Measurements from ENCODE around the gene RREB1.
"Not testable (repeated sequence)": the region's sequence is repeated elsewhere in the genome, so short reads cannot be mapped to it uniquely, and the experiment has no call there.

The RREB1 gene

DNA sequence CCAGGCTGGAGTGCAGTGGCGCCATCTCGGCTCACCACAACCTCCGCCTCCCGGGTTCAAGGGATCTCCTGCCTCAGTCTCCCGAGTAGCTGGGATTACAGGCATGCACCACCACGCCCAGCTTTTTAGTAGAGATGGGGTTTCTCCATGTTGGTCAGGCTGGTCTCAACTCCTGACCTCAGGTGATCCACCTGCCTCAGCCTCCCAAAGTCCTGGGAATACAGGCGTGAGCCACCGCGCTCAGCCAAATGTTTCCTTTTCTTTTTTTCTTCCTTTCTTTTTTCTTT is 155.7 kb downstream of the RREB1 start:
- DNase-seq (ENCODE audit: low spot score): not testable (repeated sequence)

DNA sequence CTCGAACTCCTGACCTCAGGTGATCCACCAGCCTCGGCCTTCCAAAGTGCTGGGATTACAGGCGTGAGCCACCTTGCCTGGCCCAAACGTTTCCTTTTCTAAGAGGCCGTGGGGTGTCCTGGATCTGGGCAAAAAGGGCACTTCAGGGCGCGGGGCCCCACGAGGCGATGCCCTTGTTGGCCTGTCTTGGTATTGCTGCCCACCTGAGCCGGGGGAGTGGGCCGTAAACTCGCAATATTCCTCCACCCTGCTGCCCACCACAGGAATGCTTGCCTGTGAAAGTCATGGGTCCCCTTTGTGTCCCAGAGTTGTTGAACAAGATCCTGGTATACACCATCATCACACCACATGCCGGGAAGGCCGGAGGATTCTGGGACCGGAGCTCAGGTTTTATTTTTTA is 156.3 kb downstream of the RREB1 start:
- no peak for DNase-seq (ENCODE audit: low spot score)

DNA sequence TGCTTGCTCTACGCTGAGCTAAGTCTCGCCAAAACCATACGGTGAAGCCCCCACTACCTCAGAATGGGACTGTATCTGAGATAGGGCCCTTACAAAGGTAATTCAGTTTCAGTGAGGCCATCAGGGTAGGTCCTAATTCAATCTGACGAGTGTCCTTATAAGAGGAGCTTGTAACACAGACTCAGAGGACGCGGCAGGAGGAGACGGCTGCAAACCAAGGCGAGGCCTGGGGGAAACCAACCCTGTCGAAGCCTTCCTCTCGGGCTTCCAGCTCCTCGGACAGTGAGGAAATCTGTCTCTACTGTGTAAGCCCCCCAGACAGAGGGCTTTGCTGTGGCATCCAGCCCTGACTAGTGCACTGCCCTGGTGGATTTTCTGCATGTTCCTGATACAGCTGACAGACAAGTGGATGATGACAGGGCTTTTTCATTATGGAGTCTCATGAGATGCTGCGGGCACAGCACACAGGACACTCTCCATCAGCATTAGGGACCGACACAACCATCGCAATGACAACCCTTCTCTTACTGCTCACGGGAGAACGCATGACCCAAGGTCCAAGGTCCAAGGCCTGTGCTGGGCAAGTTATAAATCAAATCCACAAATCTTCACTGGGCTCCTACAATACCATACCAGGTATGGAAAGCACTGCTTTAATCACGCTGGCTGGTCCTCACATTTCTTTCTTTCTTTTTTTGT is 157.1 kb downstream of the RREB1 start:
- DNase-seq (ENCODE audit: low spot score): no peak

DNA sequence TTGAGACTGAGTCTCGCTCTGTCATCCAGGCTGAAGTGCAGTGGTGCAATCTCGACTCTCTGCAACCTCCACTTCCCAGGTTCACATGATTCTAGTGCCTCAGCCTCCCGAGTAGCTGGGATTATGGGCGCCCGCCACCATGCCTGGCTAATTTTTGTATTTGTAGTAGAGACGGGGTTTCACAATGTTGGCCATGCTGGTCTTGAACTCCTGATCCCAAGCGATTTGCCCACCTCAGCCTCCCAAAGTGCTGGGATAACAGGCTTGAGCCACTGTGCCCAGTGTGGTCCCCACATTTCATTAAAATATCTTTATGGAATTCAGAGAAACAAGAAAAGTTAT is 157.6 kb downstream of the RREB1 start:
- DNase-seq (ENCODE audit: low spot score): not testable (repeated sequence)

DNA sequence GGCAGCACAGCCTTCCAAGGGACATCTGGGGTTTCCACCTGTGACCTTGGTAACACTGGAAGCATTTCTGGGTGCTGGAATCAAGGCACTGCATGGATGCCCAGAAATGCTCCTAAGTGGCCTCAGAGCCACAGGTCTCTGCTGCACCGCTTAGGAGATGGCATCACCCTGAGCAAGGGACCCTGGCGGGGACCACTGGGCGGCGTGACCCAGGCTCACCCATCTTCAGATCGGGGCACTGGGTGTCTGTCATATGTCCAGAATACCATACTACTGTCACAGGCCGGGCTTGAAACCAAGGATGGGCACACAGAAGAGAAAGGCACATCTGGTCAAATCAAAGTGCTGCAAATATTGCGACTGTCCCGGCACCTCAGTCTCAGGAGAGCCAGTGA is 159.3 kb downstream of the RREB1 start:
- DNase-seq (ENCODE audit: low spot score): no peak

DNA sequence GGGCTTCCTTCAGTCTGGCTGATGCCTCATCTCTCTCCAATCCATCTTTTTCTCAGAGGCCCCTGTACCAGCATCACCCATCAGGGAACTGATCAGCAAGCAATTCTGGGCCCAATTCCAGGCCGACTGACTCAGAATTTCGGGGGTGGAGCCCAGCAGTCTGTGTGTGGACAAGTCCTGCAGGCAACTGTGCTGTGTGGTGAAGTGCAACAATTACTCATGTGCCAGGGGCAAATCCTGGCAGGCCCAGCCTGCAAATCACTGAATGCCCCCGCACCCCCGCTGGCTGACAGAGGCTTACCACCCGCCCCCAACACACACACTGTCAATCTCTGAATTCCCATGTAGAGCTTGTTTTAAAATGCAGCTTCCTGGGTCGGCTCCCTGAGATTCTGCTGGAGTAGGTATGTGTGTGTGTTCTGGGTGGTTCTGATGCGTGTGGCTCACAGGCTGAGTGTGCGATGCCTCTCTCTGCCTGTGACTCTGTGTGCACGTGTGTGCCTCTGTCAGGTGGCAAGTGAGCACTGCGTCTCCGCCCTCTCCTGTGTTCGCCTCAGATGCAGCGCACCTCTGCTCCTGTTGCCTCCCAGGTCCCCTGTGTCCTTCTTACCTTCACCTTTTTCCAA is 159.8 kb downstream of the RREB1 start:
- DNase-seq (ENCODE audit: low spot score): peak; percentile 96

DNA sequence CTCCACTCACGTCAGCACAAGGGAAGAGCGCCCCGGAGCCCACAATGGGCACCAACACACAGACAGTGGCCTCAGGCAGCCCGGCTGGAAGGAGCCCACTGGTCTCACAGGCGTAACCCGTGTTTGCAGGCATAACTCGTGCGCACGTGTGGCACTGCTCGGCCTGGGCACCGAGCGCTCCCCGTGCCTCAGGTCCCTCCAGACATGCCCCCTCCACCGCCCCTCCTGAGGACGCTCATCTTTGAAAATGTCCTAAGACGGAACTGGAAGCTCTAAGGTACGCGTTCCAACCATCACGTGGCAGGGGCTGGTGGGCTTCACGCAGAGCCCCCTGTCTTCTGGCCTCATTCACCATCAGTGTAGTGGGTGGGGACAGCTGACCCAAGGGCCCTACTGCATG is 160.6 kb downstream of the RREB1 start:
- no peak for DNase-seq (ENCODE audit: low spot score)

DNA sequence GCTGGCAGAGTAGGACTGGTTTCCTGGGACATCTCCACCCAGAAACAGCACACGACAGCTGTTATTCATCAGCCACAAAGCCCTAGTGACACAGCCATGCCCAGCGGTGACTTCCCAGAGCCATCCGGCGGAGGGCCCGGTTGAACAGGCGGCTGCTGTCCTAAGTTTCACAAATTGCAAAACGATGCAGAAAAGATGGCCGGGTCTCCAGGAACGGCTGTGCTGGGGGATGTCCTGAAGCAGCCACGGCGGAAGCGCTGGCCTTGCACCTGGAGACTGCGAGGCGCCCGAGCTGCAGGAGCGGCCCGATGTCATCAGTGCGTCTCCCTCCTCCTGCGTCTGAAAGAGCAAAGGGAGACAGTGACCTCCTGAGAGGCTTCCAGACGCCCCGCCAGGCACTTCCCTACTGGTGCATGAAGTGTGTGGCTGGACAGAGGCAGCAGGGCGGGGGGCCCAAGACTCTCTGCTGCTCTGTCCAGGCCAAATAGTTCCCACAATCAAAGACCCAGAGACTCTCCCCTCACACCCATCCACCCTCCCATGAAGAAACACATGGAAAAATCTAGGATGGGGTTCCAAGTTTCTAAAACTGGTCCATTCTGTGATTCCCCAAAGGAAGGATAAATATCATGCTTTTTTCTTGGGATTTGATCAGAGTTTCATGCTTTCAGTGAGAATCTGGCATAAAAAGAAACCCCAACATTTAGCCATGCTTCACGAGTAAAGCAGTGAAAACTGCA is 161.2 kb downstream of the RREB1 start:
- DNase-seq (ENCODE audit: low spot score): no peak

DNA sequence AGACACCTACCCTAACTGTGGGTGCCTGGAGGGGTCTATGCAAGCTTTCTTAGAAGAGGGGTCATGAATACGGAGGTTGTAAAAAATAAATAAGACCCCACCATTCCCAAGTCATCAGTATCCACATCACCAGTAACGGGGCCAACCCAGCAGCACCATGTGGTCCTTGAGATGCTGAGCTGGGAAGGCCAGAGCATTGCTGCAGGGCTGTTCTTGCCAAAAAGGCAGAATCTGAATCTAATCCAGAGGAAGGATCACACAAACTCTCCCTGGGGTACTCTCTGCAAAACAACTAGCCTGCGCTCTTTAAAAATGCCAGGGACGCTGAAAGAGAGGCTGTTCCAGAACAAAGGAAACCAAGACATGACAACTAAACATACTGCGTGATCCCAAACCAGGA is 162.1 kb downstream of the RREB1 start:
- DNase-seq (ENCODE audit: low spot score): no peak

DNA sequence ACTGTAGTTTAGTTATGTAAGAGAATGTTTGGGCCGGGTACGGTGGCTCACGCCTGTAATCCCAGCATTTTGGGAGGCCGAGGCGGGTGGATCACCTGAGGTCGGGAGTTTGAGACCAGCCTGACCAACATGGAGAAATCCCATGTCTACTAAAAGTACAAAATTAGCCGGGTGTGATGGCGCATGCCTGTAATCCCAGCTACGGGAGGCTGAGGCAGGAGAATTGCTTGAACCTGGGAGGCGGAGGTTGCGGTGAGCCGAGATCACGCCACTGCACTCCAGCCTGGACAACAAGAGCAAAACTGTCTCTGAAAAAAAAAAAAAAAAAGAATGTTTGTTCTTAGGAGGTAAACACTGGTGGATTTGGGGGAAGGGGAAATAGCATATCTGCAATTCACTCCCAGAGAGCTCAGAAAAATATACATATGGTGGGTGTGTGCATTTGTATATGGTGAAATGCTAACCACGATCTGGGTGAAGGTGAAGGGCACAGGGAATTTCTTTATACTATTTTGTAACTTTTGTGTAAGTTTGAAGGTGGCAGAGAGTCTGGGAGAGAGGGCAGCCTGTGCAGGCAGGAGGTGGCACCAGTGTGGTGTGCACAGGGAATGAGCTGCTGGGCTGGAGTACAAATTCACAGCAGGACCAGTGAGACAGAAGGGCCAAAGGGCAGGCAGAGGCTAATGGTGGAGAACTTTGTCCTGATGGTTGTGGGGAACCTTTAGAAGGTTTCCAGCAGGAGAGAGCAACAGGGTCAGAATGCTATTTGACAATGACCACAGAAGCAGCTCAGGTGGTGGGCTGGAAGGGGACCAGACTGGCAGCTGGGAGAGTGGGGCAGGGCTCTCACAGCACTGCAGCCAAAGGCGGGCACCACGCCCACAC is 162.8 kb downstream of the RREB1 start:
- no peak for DNase-seq (ENCODE audit: low spot score)

DNA sequence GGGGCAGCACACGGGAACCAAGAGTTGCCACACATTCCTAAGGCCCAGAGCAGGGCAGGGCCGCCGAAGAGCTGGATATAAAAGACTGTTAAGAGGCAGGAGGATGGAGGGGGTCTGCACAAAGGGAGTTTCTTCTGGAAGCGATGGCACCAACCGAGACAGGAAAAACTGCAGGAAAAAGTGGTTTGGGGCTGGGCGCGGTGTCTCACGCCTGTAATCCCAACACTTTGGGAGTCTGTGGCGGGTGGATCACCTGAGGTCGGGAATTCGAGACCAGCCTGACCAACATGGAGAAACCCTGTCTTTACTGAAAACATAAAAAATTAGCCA is 163.4 kb downstream of the RREB1 start:
- no peak for DNase-seq (ENCODE audit: low spot score)

DNA sequence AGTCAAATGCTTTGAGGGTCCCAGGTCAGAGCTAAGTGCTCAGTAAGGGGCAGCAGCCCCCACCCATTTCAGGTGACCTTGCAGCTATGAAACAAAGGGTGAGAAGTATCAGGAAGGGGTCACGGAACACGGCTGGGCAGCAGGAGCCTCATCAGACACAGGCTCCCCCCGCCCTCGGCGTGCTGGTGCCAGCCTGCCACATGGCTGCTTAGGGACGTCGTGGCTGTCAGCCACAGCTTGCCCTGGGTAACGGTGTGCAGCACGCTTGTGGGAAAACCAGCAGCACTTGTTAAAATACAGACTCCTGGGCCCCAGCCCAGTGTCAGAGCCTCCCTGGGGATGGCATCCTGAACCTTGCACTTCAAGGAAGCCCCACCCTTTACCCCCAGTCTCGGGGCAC is 165.9 kb downstream of the RREB1 start:
- no peak for DNase-seq (ENCODE audit: low spot score)

DNA sequence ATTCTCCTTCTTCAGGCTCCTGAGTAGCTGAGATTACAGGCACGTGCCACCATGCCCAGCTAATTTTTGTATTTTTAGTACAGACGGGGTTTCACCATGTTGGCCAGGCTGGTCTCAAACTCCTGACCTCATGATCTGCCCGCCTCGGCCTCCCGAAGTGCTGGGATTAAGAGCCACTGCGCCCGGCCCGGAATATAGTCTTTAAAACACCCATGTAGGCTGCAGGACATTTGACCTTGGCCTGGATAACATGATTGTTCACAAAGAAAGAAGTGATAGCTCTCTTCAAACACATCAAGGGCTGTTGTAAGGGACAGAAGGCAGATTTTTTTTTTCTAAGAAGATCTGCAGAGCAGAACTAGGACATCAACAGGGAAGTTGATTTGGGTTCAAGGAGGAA is 166.8 kb downstream of the RREB1 start:
- not testable (repeated sequence) for DNase-seq (ENCODE audit: low spot score)

DNA sequence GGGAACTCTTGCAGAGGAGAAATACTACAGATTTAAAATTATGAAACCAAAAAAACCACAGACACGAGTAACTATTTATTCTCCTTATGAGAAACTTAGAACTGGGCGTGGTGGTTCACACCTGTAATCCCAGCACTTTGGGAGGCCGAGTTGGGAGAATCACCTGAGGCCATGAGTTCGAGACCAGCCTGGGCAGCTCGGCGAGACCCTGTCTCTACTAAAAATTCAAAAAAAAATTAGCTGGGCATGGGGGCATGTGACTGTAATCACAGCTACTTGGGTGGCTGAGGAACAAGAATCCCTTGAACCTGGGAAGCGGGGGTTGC is 168.4 kb downstream of the RREB1 start:
- DNase-seq (ENCODE audit: low spot score): no peak

DNA sequence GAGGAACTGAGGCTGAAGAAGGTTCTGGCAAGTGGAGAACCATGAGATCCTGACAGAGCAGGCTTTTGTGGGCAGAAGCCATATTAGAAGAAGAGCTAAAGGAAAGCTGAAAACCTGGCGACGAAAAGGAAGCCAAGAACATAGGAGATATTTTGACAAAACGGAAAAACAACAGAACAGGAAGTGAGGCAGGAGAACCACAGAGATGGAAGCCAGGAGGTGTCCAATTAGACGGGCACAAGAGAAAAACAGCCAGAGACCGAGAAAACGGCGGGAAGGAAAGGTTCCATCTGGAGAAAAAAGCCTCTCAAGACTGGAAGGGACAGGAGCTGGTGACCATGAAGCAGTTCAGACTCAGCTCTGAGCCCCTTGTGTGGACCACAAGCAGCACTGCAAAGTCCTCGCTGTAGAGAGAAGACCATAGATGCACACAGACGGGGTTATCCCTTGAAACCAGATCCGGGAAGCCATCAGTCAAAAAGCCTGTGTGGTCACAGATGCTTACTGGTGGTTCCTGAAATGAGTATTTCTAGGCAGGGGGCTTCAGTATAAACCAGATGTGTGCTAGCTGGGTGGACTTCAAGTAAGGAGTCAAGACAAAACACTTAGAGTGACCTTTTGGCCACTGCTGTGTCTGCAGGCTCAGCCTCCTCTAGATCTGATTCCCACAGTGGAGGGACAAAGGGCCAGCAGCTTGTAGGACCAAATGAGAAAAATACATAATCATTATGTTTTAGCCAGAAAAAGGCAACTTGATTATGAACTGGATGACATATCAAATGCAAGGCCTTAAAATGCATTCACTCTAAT is 174.5 kb downstream of the RREB1 start:
- no peak for DNase-seq (ENCODE audit: low spot score)

DNA sequence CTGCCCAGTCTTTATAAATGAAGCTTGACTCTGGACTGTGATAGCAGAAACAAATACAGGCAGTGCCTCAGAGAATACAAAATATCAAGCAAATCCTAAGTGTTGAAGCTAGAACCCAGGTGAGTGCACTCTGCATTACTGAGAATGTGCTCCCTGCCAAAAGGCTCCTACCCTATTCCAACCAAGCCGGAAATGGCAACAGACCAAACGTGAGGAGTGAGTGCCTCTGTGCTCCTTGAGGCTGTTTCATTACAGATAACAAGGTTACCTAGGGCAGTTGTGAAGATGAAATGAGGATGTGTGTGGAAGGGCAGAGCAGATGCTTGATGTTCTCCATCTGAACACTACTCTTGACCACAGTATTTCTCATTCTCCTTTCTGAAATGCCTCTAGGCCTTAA is 175.9 kb downstream of the RREB1 start:
- DNase-seq (ENCODE audit: low spot score): no peak

DNA sequence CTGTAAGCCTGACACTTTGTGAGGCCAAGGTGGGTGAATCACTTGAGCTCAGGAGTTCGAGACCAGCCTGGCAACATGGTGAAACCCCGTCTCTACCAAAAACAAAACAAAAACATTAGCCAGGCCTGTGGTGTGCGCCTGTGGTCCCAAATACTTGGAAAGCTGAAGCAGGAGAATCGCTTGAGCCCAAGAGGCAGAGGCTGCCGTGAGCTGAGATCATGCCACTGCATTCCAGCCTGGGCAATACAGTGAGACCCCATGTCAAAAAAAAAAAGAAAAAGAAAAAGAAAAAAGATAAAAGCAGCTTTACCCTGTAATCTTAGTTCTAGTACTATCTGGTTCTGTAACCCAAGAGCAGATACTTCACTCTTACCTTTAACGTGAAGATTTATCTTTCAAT is 177.7 kb downstream of the RREB1 start:
- no peak for DNase-seq (ENCODE audit: low spot score)

DNA sequence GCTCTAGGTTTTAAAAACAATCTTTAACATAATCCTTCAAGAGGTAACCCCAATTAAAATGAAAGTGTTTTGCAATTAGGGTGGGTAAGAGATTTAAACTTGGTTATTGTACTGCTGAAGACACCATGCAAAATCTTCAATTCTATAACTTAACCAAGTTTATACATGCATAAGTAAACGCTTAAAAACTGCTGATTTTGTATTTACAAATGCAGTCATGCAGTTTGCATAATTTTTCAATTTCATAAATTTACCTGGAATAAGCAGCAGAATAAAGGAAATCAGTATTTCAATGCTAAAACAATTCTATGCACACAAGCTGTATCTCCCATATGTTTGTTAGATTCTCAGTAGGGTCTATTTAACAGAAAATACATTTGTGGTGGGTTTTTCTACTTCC is 182.3 kb downstream of the RREB1 start:
- no peak for DNase-seq (ENCODE audit: low spot score)

DNA sequence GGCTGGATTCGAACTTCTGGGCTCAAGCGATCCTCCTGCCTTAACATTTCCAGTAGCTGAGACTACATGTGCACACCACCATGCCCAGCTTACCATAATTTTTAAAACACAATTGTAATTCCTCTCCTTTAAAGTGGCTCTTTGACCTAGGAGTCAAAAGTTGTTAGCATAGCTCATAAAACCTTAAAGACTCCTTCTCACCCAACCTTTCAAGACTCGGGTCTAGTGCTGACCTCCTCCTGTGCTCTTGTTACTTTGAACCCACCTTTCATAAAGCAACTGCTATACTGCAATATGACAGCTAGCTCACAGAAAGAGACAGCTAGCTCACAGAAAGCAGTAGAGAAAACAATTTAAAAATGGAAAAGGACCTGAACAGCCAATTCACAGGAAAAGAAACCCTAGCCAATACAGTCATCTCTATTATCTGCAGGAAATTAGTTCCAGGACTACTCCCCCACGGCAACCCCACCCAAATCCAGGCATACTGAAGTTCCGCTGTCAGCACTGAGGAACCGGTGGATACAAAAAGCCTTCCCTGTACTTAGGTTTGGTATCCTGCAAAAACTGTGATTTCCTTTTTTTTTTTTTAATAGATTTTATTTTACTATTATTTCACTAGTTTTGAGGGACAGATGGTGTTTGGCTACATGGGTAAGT is 185.0 kb downstream of the RREB1 start:
- peak; percentile 50 for DNase-seq (ENCODE audit: low spot score)

DNA sequence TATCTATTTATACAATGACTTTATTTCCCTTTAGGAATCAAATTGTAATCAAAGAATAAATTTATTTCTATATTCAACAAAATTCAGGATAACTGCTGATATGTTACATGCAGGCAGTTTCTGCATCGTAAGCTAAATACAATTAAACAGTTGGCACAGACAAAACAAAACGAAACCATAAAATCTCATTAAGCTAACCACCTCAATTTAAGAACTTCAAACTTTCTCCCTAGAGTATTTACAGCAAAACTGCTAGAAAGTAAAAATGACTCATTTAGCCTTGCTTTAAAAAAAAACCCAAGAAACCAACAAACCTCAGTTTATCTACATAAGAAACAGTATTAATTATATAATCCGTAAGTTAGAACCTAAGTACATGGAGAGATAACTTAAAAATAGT is 188.2 kb downstream of the RREB1 start:
- DNase-seq (ENCODE audit: low spot score): no peak

DNA sequence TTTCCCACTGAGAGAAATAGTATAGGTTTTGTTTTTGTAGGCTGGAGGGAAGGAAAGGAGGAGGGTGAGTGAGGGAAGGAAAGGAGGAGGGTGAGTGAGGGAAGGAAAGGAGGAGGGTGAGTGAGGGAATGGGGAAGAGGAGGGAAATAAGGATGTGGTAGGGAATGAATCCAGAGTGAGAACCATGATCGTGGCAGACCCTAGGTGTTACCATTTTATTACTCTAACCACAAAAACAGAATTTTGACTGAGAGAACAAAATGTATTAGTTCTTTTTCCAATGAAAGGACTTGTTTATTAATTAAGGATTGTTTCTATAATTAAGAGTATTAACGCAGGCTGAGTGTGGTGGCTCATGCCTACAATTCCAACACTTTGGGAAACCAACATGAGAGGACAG is 188.8 kb downstream of the RREB1 start:
- DNase-seq (ENCODE audit: low spot score): no peak

DNA sequence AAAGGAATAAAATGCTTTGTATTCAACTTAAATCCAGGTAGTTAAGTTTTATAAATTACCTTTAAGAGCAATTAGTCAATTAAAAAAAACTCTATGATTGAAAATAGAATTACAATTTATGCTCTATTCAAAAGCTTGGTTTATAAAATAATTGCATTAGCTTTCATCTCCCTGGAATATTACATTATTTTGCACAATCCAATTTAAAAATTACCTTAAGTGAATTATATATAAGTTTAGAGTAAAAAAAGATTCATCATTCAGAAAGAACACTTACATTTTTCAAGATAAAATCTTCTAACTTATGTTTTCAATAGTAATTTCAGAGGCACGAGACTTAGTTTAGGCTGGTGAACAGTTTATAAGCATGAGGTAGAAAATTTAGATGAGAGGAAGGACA is 190.4 kb downstream of the RREB1 start:
- no peak for DNase-seq (ENCODE audit: low spot score)

All from AG20443 (cell line).